WI38 (cell line): ENCODE results near the gene NFAM1.

Source experiments
- H3K4me3 ChIP-seq: 2 replicates; pipeline ENCODE4 v1.5.1; 2011; ENCODE audit warnings: low read depth, mild to moderate bottlenecking, control low read depth, low read length
- TF ChIP-seq, protein P1 (sequence below): IDR thresholded peaks from 2 replicates; pipeline ENCODE4 v1.5.1; 2012; ENCODE audit warnings: low read depth, mild to moderate bottlenecking, control low read depth, low read length

Gene NFAM1

DNA sequence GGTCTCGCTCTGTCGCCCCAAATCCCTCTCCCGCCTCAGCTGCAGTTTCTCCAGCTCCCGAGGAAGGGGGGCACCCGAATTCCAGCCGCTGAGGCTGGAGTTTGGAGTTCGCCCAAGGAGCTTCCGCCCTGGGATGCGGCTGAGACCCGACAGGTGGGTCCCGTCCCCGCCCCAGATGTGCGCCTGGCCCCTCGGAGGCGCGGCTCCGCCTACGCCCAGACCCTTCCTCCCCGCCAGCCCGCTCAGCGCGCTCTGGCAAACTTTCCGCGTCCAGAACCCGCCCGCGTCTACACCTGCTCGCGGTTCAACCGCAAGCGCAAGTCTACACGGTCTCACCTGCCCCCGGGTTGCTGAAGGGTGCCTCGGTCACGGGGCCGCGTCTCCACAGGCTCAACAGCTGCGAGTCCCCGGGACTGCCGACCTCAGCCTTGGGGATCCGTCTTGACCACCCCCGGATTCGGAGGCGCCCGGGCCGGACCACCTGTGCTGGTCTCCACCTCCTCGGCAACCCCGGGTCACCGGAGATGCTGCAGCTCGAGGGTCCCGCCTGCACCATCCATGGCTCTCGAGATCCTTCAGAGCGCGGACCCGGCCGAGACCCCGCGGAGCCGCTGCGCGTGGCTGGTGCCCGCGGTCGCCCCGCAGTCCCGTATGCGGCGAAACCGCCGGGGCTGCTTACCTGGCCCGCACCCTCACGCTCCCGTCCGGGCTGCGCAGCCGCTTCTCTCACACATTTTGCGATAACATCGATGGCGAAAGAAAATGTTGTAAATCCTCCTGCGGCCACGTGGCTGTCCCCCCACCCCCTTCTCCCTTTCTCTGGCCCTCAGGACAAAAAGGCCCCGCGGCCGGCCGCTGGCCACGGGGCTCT, 63.6 kb downstream of the NFAM1 start:
- TF ChIP-seq, protein P1, sequence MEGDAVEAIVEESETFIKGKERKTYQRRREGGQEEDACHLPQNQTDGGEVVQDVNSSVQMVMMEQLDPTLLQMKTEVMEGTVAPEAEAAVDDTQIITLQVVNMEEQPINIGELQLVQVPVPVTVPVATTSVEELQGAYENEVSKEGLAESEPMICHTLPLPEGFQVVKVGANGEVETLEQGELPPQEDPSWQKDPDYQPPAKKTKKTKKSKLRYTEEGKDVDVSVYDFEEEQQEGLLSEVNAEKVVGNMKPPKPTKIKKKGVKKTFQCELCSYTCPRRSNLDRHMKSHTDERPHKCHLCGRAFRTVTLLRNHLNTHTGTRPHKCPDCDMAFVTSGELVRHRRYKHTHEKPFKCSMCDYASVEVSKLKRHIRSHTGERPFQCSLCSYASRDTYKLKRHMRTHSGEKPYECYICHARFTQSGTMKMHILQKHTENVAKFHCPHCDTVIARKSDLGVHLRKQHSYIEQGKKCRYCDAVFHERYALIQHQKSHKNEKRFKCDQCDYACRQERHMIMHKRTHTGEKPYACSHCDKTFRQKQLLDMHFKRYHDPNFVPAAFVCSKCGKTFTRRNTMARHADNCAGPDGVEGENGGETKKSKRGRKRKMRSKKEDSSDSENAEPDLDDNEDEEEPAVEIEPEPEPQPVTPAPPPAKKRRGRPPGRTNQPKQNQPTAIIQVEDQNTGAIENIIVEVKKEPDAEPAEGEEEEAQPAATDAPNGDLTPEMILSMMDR, result no peak
- H3K4me3 ChIP-seq, result peak overlapping the region; percentile 36; the same call in 1 of the 2 replicates

DNA sequence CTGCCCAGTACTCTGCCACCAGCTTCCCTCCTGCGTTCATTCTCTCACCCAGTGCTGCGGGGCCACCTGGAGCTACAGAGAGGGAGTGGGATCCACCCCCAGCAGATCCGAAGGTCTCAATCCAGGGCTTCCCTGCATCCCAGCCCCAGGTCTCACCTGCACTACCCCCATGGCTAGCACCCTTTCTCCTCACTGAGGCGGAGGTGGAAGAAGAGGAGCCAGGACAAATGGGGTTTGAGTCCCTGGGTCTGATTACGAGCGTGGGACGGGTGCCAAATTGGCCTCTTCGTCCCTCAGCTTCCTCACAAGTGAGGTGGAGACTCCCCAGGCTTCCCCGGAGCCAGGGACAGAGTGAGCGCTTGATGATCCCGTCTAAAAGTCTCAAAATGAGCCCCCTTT, 64.2 kb downstream of the NFAM1 start:
- TF ChIP-seq, protein P1, result no peak
- no peak overlapping the region for H3K4me3 ChIP-seq

DNA sequence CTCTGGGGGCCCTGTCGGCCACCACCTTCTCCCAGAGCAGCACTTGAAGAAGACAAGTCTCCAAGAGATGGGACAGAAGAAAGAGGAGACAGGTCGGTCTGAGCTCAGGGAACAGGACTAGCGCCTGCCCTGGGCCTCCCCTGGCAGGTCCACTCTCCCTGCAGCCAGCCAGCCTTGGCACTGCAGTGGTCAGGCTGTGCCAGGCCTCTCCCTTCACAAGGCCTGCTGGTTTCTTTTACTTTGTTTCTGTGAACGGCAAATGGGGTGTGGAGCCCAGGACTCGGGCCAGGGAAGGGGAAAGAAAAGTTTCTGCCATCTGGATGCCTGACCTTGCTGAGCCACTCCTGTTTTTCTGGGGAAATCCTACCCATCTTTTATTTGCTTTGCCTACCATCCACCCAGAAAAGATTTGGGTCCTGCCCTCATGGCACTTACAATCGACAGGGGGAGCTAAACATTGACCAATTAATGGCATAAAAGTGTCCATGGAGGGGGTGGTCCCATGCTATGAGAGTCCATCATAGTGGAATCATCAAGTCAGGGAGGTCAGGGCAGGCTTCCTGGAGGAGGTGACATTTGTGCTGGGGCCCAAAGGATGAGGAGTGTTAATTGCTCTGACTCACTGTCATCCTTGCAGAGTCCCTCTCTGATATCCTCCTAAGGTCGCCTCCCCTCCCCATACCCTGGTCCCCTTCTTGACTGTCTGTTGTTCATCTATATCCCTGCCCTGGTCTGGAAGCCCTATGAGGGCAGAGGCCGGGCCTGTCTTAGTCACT, 65.2 kb downstream of the NFAM1 start:
- H3K4me3 ChIP-seq, result no peak overlapping the region
- TF ChIP-seq, protein P1, result no peak

DNA sequence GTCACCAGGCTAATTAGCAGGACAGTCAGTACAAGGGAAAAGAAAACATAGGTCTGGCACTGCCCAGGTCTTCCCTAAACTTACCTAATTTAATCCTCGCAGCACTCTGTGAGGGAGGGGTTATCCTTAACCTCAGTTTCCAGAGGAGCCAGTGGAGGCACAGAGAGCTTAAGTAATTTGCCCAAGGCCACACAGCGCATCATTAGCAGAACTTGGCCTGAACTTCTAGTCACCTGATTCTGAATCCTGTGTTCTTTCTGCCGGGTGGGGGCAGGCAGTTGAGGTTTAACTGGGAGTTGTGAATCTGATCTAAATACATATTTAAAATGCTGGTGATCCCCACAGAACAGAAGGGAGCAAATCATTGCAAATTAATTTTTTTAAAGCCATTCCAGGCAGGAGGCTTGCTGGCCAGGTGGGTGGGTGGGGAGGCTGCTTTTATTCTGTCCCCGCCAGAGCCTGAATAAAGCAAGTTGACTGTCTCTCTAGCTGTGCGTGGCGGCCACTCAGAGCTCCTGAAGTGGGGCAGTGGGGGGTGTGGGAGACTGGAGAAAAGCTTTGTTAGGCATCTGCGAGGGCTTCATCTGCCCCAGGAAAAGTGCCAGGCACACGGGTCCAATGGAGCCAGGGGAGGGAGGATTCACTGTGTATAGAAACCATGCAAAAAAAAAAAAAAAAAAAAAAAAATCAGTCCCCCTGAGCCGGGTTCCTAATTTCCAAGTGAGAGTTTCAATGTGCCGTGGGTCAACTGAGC, 66.1 kb downstream of the NFAM1 start:
- H3K4me3 ChIP-seq, result no peak overlapping the region
- TF ChIP-seq, protein P1, result no peak

DNA sequence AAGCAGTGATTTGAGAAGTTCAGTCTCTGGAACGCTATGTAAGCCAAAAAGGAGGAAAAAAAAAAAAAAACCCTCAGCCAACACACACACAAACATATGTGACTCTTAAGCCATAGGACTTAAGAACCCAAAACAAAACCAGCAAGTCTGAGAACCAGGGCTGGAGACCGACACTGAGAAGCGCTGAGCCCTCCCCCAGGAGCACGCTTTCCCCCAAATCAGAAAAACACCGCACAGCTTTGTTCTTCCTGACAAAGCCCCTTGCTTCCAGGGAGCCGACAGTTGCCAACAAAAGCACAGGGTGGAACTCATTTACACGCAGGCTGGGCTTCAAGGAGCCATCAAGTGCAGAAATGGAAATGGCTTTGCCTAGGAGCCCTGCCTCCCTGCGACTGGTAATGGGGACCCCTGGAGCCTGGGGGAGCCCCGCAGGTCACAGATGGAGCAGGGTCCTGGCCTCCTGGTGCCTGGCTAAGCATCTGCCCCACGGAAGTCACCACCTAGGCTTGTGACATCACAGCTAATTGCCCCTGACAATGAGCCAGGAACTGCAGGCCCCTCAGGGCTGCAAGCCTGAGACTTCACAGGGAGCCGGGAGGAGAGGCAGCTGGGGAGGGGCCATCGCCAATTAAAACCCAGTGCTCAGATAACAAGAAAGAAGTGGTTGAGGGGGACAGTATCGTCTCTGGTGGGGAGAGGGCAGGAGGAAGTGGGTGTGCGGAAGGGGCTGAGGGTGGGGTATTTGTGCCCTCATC, 66.9 kb downstream of the NFAM1 start:
- no peak overlapping the region for H3K4me3 ChIP-seq
- TF ChIP-seq, protein P1, result no peak

DNA sequence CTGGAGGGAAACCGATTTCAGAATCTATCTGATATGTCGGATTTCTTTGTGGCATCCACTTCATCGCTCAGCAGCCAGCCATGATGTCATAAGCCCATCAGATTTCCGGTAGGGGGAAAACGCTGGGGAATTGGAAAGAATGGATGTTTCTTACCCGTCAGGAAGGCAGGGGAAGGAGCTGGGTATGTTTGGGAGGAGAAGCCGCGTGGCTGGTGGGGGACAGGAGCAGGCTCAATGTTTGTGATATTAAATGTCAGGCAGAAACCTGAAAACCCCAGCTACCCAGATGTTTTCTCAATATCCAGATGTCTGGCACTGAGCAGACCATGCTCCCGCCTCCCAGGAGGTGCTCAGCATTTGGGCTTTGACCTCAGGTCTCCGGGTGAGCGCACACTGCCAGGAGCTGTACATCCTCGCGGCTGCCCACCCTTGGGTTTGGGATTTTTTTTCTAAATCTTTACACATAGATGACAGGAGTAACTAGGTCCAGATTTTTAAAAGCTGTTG, 67.5 kb downstream of the NFAM1 start:
- TF ChIP-seq, protein P1, result no peak

More for the DNA sequence above, 67.5 kb downstream of the NFAM1 start:
- H3K4me3 ChIP-seq, result no peak overlapping the region
